Measurements from ENCODE around the gene ARHGAP26.

- TF ChIP-seq CTCF (conservative IDR thresholded peaks at IDR 0.05; ENCODE audit: low read depth, low read length) (no peak), RCOR1 (IDR thresholded peaks at IDR 0.05; ENCODE audit: insufficient replicate concordance, low read length) (no peak), RFX5 (IDR thresholded peaks at IDR 0.05; ENCODE audit: low read depth, low read length) (no peak), POLR2A (IDR thresholded peaks at IDR 0.05; ENCODE audit: low read depth, low read length) (no peak), CHD1 (IDR thresholded peaks at IDR 0.05; ENCODE audit: low read depth, low read length) (no peak), BHLHE40 (IDR thresholded peaks at IDR 0.05; ENCODE audit: low read depth, low read length) (no peak), SMC3 (IDR thresholded peaks at IDR 0.05; ENCODE audit: low read depth, low read length) (no peak), FOS (IDR thresholded peaks at IDR 0.05; ENCODE audit: low read depth, low read length) (no peak), CEBPB (IDR thresholded peaks at IDR 0.05; ENCODE audit: low read depth, low read length) (no peak), RAD21 (IDR thresholded peaks at IDR 0.05; ENCODE audit: low read length) (no peak), USF2 (IDR thresholded peaks at IDR 0.05; ENCODE audit: low read depth, low read length) (no peak)
Observed at GRCh38 chr5:142897328-142897727, 127.2 kb downstream of the ARHGAP26 start.
